22Rv1 (cell line): ENCODE measurements around the gene SCCPDH.

Experiments
- H3K27ac ChIP-seq: fragments of 450-650 bp; 2 replicates; pipeline ENCODE4 v1.5.1; 2017
- CTCF ChIP-seq: fragments of 450-650 bp; IDR thresholded peaks from 2 replicates; pipeline ENCODE4 v1.5.1; 2017; ENCODE audit warnings: mild to moderate bottlenecking
- ZFX ChIP-seq: fragments of 450-650 bp; IDR thresholded peaks from 2 replicates; pipeline ENCODE4 v1.6.1; 2017; ENCODE audit warnings: antibody characterized with exemption, borderline replicate concordance

SCCPDH gene

DNA sequence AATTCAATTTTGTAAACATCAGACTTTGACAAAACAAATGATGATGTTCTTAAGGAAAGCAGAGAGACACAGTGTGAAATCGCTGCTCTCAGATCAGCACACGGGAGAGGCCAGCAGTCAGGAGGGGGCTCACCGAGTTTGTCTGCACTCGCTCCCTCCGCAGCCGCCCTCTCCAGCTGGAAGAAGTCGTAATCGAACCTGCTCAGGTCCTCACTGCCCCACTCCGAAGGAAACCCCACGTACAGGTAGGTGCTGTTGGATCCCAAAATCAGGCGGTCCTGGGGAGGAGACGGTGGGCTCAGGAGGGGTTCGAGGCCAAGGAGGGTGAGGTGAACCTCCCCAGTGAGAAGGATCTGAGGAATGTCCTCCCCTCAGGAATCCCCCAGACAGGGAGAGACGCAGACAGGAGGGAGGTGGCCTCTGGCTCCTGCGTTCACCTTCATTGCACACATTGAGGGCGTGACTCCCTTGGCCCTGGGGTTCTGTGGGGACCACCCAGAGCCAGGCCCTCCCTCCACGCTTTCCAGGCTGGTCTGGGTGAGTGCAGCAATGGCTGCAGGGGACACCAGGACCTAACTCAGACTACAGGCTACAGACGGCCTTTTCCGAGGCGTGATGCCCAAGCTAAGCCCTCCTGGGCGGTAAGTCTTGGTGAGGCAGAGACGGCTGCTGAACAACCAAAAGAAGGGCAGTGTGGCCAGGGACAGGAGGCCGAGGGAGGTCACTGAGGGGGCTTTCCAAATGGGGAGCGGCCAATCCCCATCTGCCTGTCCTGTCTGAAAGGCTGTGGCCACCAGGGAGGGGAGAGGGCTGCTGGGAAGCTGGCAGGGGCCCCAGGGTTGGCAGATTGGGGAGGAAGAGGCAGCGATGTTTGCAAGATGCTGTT lies 65.5 kb downstream of the SCCPDH start:
- no peak for TF ChIP-seq ZFX
- no peak for TF ChIP-seq CTCF
- H3K27ac ChIP-seq, result no peak overlapping the region

DNA sequence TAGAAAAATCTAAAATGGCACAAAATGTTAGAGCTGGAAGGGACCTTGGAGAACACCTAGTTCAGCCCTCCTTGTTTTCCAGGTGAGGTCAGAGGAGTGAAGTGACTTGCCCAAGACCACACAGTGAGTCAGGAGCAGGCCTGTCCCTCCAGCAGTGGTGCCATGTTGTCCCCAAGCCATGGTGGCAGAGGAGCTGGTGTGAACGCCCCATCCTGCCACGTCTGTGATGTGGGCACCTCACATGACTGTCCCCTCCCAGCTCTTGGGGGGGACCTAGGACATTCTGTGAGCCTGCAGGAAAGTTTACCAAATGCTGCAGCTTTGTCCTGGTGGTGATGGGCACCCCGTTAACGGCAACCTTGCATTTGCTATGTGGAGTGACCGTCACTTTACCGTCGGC lies 66.2 kb downstream of the SCCPDH start:
- H3K27ac ChIP-seq, result no peak overlapping the region
- no peak for TF ChIP-seq CTCF
- no peak for TF ChIP-seq ZFX

DNA sequence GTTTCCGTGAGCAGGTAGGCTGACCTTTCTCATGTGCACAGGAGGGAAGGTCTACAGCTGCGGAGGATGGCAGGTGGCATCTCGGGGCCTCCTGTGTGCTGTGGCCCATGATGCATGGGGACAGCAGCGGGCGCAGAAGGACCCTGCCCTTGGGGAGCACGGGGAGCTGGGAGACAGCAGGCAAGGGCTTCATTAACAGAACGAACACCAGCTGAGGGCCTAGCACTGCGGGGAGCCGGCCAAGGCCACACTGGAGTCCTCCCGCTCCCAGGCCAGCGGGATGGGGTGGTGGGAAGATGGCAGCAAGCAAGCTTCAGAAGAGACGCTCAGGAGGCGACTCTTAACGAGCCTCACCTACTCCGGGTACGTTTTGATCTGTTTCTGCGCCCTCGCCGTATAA lies 66.6 kb downstream of the SCCPDH start:
- no peak overlapping the region for H3K27ac ChIP-seq
- TF ChIP-seq CTCF (no peak), ZFX (no peak)

- no peak for TF ChIP-seq CTCF
- no peak for TF ChIP-seq ZFX
- no peak overlapping the region for H3K27ac ChIP-seq
These were observed 67.2 kb downstream of the SCCPDH start for GRCh38 chr1:246791303-246791918.

DNA sequence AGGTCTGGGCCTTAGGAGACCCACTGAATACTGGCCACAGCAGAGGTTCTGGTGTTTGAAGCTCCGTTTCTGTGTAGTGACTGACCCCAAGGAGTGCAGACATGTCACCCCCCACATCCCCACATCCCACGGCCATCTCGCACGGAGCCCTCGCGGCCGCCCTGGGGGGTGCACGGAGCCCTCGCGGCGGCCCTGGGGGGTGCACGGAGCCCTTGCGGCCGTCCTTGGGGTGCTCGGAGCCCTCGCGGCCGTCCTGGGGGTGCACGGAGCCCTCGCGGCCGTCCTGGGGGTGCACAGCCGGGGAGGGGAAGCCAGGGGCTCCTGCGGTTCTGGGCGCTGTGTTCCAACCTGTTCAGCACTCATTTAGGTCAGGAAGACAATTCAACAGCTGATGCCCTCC lies 68.4 kb downstream of the SCCPDH start:
- no peak for TF ChIP-seq CTCF
- no peak for TF ChIP-seq ZFX
- no peak overlapping the region for H3K27ac ChIP-seq

- H3K27ac ChIP-seq, result no peak overlapping the region
- TF ChIP-seq CTCF (no peak), ZFX (no peak)
These were observed 69.2 kb downstream of the SCCPDH start for GRCh38 chr1:246793356-246793896.
